HUES64 (cell line): ENCODE data around the gene CMIP.
"Not testable (repeated sequence)": the region's sequence is repeated elsewhere in the genome, so short reads cannot be mapped to it uniquely, and the experiment has no call there.

ENCODE experiments used
- H3K27ac ChIP-seq: 2 replicates; pipeline ENCODE4 v1.7.0; 2013; ENCODE audit warnings: low read depth, low read length, inconsistent platforms
- H3K27me3 ChIP-seq: 2 replicates; pipeline ENCODE4 v1.6.1; 2013; ENCODE audit warnings: mild to moderate bottlenecking, low read length; ENCODE audit not compliant: insufficient read depth
- H3K36me3 ChIP-seq: 2 replicates; pipeline ENCODE4 v1.6.1; 2013; ENCODE audit warnings: mild to moderate bottlenecking, low read length; ENCODE audit not compliant: insufficient read depth
- H3K4me1 ChIP-seq: 2 replicates; pipeline ENCODE4 v1.6.1; 2013; ENCODE audit warnings: mild to moderate bottlenecking, low read length, moderate library complexity; ENCODE audit not compliant: insufficient read depth
- H3K4me3 ChIP-seq: 2 replicates; pipeline ENCODE4 v1.5.1; 2013; ENCODE audit warnings: mild to moderate bottlenecking, low read length, moderate library complexity
- H3K9ac ChIP-seq: 2 replicates; pipeline ENCODE4 v1.6.1; 2013; ENCODE audit warnings: mild to moderate bottlenecking, low read depth, low read length
- H3K9me3 ChIP-seq: 2 replicates; pipeline ENCODE4 v1.6.1; 2013; ENCODE audit warnings: low read depth, low read length; ENCODE audit not compliant: insufficient read depth
- WGBS: fragments of 150-250, 120-280 bp; methylation state at CpG from one replicate; pipeline ENCODE4 v1.1.7; 2013; ENCODE audit warnings: missing lambda C conversion rate; 5-methylcytosine and 5-hydroxymethylcytosine counted together

The CMIP gene

GRCh38 chr16:81422153-81422552 lies 22.5 kb upstream of the CMIP start:
- not testable (repeated sequence) for H3K36me3 ChIP-seq, H3K9ac ChIP-seq, H3K27me3 ChIP-seq, H3K9me3 ChIP-seq, H3K4me3 ChIP-seq, H3K4me1 ChIP-seq, H3K27ac ChIP-seq
- 94% methylated on average over 7 of the region's 7 CpGs for WGBS

GRCh38 chr16:81424771-81425170 lies 19.8 kb upstream of the CMIP start:
- H3K4me3 ChIP-seq, result no peak overlapping the region
- H3K4me1 ChIP-seq, result peaks cover 3% of the 10 kb centered on the region; the same call in 1 of the 2 replicates
- H3K27ac ChIP-seq, result no peak overlapping the region
- no peaks in the 10 kb centered on the region for H3K9me3 ChIP-seq
- no peaks in the 10 kb centered on the region for H3K27me3 ChIP-seq
- H3K9ac ChIP-seq, result no peak overlapping the region
- no peaks in the 10 kb centered on the region for H3K36me3 ChIP-seq
- WGBS, result 35% methylated on average over 1 of the region's 1 CpG

GRCh38 chr16:81427219-81427618 lies 17.4 kb upstream of the CMIP start:
- Histone ChIP-seq H3K27ac (no peak overlapping the region), H3K9me3 (no peaks in the 10 kb centered on the region), H3K36me3 (no peaks in the 10 kb centered on the region), H3K9ac (no peak overlapping the region), H3K4me1 (peaks cover 3% of the 10 kb centered on the region; the same call in 1 of the 2 replicates), H3K4me3 (no peak overlapping the region), H3K27me3 (no peaks in the 10 kb centered on the region)
- WGBS, result 85% methylated on average over 6 of the region's 6 CpGs

- H3K36me3 ChIP-seq, result no peaks in the 10 kb centered on the region
- no peaks in the 10 kb centered on the region for H3K9me3 ChIP-seq
- no peaks in the 10 kb centered on the region for H3K27me3 ChIP-seq
- no peak overlapping the region for H3K27ac ChIP-seq
- no peak overlapping the region for H3K4me3 ChIP-seq
- H3K4me1 ChIP-seq, result peaks cover 6% of the 10 kb centered on the region; the same call in 1 of the 2 replicates
- 60% methylated on average over 3 of the region's 3 CpGs for WGBS
- no peak overlapping the region for H3K9ac ChIP-seq
These were observed 15.5 kb upstream of the CMIP start for GRCh38 chr16:81429045-81429521.

GRCh38 chr16:81431554-81432353 lies 12.9 kb upstream of the CMIP start:
- no peaks in the 10 kb centered on the region for H3K36me3 ChIP-seq
- no peak overlapping the region for H3K4me3 ChIP-seq
- H3K27me3 ChIP-seq, result no peaks in the 10 kb centered on the region
- H3K27ac ChIP-seq, result no peak overlapping the region
- peaks cover 6% of the 10 kb centered on the region; the same call in 1 of the 2 replicates for H3K4me1 ChIP-seq
- 93% methylated on average over 23 of the region's 23 CpGs for WGBS
- H3K9me3 ChIP-seq, result no peaks in the 10 kb centered on the region
- no peak overlapping the region for H3K9ac ChIP-seq

GRCh38 chr16:81432937-81433557 lies 11.6 kb upstream of the CMIP start:
- Histone ChIP-seq H3K27me3 (no peaks in the 10 kb centered on the region), H3K27ac (no peak overlapping the region), H3K4me1 (peaks cover 6% of the 10 kb centered on the region; the same call in 1 of the 2 replicates), H3K36me3 (no peaks in the 10 kb centered on the region), H3K9ac (no peak overlapping the region), H3K4me3 (no peak overlapping the region), H3K9me3 (no peaks in the 10 kb centered on the region)
- WGBS, result 59% methylated on average over 13 of the region's 14 CpGs

- Histone ChIP-seq H3K27me3 (no peaks in the 10 kb centered on the region), H3K4me3 (no peak overlapping the region), H3K9me3 (no peaks in the 10 kb centered on the region), H3K9ac (no peak overlapping the region), H3K27ac (no peak overlapping the region), H3K36me3 (no peaks in the 10 kb centered on the region), H3K4me1 (peaks cover 4% of the 10 kb centered on the region; the same call in 1 of the 2 replicates)
- WGBS, result 91% methylated on average over 3 of the region's 3 CpGs
These were observed 9.5 kb upstream of the CMIP start for GRCh38 chr16:81435103-81435502.

GRCh38 chr16:81435567-81435966 lies 9.0 kb upstream of the CMIP start:
- H3K27me3 ChIP-seq, result no peaks in the 10 kb centered on the region
- no peak overlapping the region for H3K27ac ChIP-seq
- no peak overlapping the region for H3K9ac ChIP-seq
- WGBS, result 98% methylated on average over 2 of the region's 2 CpGs
- H3K4me3 ChIP-seq, result no peak overlapping the region
- peaks cover 4% of the 10 kb centered on the region; the same call in 1 of the 2 replicates for H3K4me1 ChIP-seq
- no peaks in the 10 kb centered on the region for H3K9me3 ChIP-seq
- H3K36me3 ChIP-seq, result no peaks in the 10 kb centered on the region

- 97% methylated on average over 6 of the region's 6 CpGs for WGBS
- no peaks in the 10 kb centered on the region for H3K36me3 ChIP-seq
- H3K27ac ChIP-seq, result no peak overlapping the region
- no peak overlapping the region for H3K4me3 ChIP-seq
- no peaks in the 10 kb centered on the region for H3K9me3 ChIP-seq
- peaks cover 4% of the 10 kb centered on the region; the same call in 1 of the 2 replicates for H3K4me1 ChIP-seq
- no peaks in the 10 kb centered on the region for H3K27me3 ChIP-seq
- no peak overlapping the region for H3K9ac ChIP-seq
These were observed 8.2 kb upstream of the CMIP start for GRCh38 chr16:81436386-81436785.

GRCh38 chr16:81437865-81438264 lies 6.7 kb upstream of the CMIP start:
- peaks cover 4% of the 10 kb centered on the region; the same call in 1 of the 2 replicates for H3K4me1 ChIP-seq
- no peak overlapping the region for H3K4me3 ChIP-seq
- no peaks in the 10 kb centered on the region for H3K27me3 ChIP-seq
- H3K27ac ChIP-seq, result no peak overlapping the region
- H3K36me3 ChIP-seq, result no peaks in the 10 kb centered on the region
- 78% methylated on average over 10 of the region's 10 CpGs for WGBS
- no peak overlapping the region for H3K9ac ChIP-seq
- no peaks in the 10 kb centered on the region for H3K9me3 ChIP-seq
